ENCODE data around the gene NTF3.
"Not testable (repeated sequence)": the region's sequence is repeated elsewhere in the genome, so short reads cannot be mapped to it uniquely, and the experiment has no call there.

The NTF3 gene

GRCh38 chr12:5513406-5513805, 81.5 kb downstream of the NTF3 start:
- DNase-seq, result no peak

DNA sequence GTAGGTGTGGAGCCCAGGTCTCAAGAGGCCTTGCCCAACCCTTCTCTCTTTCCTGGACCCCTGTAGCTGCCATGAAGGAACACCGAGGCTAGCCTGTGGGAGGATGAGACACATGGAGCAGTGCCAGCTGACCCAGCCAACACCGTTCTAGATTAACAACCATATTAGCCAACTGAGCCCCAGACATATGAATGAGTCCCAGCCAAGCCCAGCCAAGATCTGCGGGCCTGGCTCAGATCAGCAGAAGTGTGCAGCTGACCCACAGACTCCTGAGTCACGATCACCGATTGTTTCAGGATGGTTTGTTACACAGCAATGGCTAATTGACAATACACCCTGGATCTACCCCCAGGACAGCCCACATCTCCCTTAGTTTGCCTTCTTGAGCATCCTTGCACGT, 82.1 kb downstream of the NTF3 start:
- DNase-seq, result no peak

GRCh38 chr12:5514545-5514944, 82.6 kb downstream of the NTF3 start:
- DNase-seq, result no peak

- no peak for DNase-seq
Measured at GRCh38 chr12:5515458-5515857, 83.5 kb downstream of the NTF3 start.

DNA sequence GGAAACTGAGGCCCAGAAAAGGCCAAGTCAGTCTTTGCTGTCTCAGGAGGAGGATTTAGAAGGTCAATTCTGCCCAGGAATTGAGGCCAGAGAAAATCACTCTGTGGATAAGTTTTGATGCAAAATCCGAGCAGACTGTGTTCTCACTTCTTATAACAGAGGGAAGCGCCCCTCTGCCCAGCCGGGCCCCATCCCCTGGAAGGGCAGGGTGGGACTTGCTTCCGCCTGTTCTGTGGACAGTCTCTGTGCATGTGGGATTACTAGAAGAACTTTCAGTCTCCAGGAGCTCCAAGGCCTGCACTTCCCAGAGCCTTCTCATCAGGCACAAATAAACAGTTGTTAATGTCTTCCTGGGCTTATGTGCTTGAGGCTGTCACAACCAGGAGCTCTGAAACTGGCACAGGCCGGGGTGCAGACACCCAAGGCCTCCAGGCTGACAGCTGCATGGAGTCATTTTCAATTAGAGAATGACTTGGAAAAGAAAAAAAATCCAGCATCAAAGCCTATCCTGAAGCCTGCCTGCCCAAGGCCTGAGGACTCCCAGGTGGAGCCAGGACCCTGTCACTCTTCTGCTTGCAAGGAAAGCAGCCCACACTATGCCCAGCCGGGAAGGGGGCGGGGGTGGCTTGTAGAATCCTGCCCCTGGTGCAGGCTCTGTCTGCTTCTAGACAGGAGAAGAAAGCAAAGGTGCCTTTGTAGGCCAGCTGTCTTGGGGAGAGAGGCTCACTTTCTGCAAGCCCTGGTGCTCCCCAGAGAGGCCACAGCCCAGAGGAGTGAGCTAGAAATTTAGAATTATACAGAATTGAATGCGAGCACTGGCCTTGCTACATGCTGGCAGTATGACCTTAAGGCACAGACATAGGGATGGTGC, 84.7 kb downstream of the NTF3 start:
- DNase-seq, result no peak

GRCh38 chr12:5518584-5519365, 86.9 kb downstream of the NTF3 start:
- DNase-seq, result no peak

- DNase-seq, result no peak
Measured at GRCh38 chr12:5520037-5520436, 88.1 kb downstream of the NTF3 start.

- DNase-seq, result no peak
Measured at GRCh38 chr12:5520831-5521230, 88.9 kb downstream of the NTF3 start.

- DNase-seq, result no peak
Measured at GRCh38 chr12:5521456-5522325, 89.8 kb downstream of the NTF3 start.

GRCh38 chr12:5522432-5523335, 90.8 kb downstream of the NTF3 start:
- DNase-seq, result no peak

DNA sequence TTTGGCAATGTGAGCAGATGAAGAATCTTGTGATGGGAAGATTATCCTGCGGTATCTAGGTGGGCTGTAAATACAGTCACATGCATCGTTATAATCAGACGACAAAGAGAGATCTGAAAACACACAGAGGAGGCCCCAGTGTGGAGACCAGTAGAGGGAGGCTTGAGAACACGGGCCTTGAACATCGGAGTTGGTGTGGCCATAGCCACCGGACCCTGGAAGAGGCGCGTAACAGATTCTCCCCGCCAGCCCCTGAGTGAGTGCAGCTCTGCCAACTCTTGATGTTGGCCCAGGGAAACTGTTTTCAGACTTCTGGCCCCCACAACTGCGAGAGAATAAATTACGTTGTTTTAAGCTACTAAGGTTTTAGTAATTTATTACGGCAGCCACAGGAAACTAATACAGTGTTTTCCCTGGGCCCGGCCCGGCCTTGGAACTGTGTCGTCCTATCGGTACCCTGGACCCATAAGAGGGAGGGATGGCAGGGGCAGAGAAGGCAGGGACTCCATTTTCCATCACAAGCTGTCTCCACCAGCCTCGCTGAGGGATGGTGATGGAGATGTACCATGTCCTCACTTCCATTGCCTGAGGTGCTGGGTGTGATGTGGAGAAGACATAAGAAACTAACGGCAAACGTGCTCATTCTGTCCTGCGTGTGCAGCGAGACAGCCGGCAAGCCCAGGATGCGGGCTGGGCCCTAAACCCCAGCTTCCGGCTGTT, 91.6 kb downstream of the NTF3 start:
- no peak for DNase-seq

DNA sequence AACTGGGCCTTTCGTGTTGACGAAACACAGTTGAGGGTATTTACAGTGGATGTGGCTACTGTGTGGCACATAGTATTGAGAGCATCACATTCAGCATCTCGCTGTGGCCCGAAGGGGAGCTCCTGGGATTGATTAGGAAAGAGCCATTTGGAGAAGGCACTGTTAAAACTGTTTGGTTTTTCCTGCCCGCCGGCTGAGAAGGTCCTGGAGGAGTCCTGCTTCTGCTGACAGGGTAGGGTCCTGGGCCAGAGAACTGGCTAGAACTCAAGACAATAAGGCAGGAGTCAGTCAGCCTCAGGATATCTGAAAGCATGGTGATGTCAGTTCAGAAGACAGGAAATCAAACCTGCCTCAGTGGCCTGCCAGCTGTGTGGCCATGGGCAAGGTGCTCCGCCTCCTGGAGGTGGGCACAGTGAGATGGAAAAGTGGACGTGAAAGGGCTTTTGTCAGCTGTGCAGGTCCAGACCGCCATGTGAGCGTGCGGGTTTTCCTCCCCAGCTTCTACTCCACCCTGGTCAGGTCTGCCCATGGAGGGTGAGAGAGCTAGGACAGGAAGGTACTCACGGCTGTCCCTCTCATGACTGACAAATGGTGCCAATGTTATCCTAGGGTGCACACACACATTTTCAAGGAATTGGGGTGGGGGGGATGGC, 92.3 kb downstream of the NTF3 start:
- no peak for DNase-seq

GRCh38 chr12:5524769-5525436, 93.0 kb downstream of the NTF3 start:
- DNase-seq, result no peak

DNA sequence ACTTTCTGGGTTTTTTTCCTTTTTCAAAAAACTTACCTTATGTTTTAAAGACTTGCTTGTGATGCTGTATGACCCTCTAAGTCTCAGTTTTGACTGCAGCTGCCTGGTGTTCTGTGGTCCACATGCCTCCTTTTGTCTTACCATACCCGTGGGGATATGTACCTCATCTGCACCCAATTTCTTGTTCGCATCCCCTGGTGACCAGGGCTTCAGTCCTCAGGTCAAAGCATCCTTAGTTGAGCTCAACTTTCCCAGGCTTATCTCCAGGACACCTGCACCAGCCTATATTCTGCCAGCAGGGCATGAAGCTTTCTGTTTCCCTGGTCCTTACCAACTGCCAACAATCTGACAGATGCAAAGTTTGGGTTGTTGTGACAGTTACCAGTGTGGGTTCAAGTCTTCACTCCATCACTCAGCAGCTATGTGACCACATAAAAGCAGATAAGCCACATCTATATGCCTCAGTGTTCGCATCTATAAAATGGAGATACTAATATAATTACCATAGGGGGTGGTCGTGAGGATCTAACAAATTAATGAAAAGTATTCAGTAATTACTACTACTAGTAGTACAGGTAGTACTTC, 94.0 kb downstream of the NTF3 start:
- DNase-seq, result no peak

- DNase-seq, result no peak
Measured at GRCh38 chr12:5533368-5533767, 101.5 kb downstream of the NTF3 start.

DNA sequence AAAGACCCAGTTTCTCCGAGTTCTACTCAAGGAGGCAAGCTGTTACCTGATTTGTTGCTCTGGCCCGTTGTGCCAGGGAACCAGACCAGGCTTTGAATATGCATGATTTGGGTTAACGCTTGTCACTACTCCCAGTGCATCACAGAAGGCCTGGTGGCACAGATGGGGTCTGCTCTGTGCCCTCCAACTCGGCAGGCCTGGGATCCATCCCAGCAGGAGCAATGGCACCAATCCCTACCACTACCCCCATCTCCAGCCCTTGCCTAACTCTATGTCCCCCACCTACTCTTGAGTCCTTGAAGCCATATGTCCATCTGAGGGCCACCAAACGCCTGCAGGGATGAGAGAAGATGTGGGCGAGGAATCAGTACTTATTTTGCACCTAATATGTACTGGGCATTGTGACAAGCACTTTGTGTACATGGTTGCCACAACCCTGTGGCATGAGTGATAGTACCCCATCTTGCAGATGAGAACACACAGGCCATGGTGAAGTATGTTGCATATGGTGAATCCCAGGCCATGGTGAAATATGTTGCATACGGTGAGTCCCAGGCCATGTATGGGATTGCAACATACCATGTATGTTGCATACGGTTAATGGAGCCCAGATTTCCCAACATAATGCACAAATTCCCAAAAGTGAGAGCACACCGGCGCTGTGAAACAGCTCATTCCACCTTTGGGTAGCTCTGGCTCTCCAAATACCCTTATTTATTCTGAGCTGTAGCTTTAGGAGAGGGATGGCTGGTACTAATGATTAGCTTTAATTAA, 102.7 kb downstream of the NTF3 start:
- DNase-seq, result no peak

GRCh38 chr12:5535541-5535940, 103.6 kb downstream of the NTF3 start:
- no peak for DNase-seq

DNA sequence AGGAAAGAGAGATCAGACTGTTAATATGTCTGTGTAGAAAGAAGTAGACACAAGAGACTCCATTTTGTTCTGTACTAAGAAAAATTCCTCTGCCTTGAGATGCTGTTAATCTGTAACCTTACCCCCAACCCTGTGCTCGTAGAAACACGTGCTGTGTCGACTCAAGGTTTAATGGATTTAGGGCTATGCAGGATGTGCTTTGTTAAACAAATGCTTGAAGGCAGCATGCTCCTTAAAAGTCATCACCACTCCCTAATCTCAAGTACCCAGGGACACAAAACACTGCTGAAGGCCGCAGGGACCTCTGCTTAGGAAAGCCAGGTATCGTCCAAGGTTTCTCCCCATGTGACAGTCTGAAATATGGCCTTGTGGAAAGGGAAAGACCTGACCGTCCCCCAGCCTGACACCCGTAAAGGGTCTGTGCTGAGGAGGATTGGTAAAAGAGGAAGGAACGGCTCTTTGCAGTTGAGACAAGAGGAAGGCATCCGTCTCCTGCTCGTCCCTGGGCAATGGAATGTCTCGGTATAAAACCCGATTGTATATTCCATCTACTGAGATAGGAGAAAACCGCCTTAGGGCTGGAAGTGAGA, 105.2 kb downstream of the NTF3 start:
- DNase-seq, result not testable (repeated sequence)

- no peak for DNase-seq
Measured at GRCh38 chr12:5537771-5538170, 105.9 kb downstream of the NTF3 start.

Data from CD4-positive, alpha-beta T cell treated with Interferon gamma for 1 hour (primary cell).